Astrocyte of the spinal cord (primary cell): ENCODE measurements around the gene PIM1.
A peak's percentile ranks its signal among the peaks of the same experiment; 100 is the strongest.

Source experiments
- DNase-seq: peaks from one replicate; pipeline ENCODE4 v3.0.0; 2011; ENCODE audit warnings: low read depth, low spot score
- H3K4me3 ChIP-seq: 2 replicates; pipeline ENCODE4 v1.5.1; 2011; ENCODE audit warnings: low read depth, mild to moderate bottlenecking, low read length, moderate library complexity
- CTCF ChIP-seq: IDR thresholded peaks from 2 replicates; pipeline ENCODE4 v1.5.1; 2012; ENCODE audit warnings: low read depth, mild to moderate bottlenecking, low read length, inconsistent platforms
- in situ Hi-C: cut with HindIII; loops from 2 replicates; pipeline ENCODE4 v1.10.0; 2017; ENCODE audit warnings: low sequenced_read_pairs

PIM1 gene

GRCh38 chr6:37169496-37170272 lies at the start of gene PIM1:
Gene PIM1 (plus strand): TSS chr6:37170152. CDS start chr6:37170576, 424 bp downstream.
- H3K4me3 ChIP-seq: peak within 1 kb of the TSS; percentile 64
- no peak for TF ChIP-seq CTCF
- peak; percentile 99 for DNase-seq
- in situ Hi-C loops: no loop called here

- DNase-seq: no peak
- in situ Hi-C loops: no loop called here
- no peak overlapping the region for H3K4me3 ChIP-seq
- no peak for TF ChIP-seq CTCF
Measured at GRCh38 chr6:37121556-37121955, 48.4 kb upstream of the PIM1 start.

- no peak overlapping the region for H3K4me3 ChIP-seq
- in situ Hi-C loops: no loop called here
- no peak for TF ChIP-seq CTCF
- no peak for DNase-seq
Measured at GRCh38 chr6:37122861-37123260, 47.1 kb upstream of the PIM1 start.

GRCh38 chr6:37123957-37124729 lies 45.8 kb upstream of the PIM1 start:
- DNase-seq: no peak
- no peak overlapping the region for H3K4me3 ChIP-seq
- in situ Hi-C loops: no loop called here
- no peak for TF ChIP-seq CTCF

GRCh38 chr6:37125774-37126492 lies 44.0 kb upstream of the PIM1 start:
- TF ChIP-seq CTCF: no peak
- in situ Hi-C loops: no loop called here
- H3K4me3 ChIP-seq: no peak overlapping the region
- DNase-seq: no peak

GRCh38 chr6:37126493-37126958 lies 43.4 kb upstream of the PIM1 start:
- no peak for TF ChIP-seq CTCF
- in situ Hi-C loops: no loop called here
- no peak for DNase-seq
- H3K4me3 ChIP-seq: no peak overlapping the region
